HEK293 (cell line): ENCODE results near the gene ANGPTL4.

ENCODE experiments used
- CTCF ChIA-PET: fragments of 350-600 bp; formaldehyde crosslinking; extraction: SDS; loops from one replicate; lab custom pipeline; 2021; ENCODE audit warnings: antibody characterized with exemption; lab: Yijun Ruan, JAX
- POLR2A ChIA-PET: fragments of 300-600 bp; formaldehyde crosslinking; extraction: SDS; loops from one replicate; lab custom pipeline; 2020; ENCODE audit warnings: antibody characterized with exemption, inconsistent platforms; lab: Yijun Ruan, JAX
- H3K27ac ChIP-seq: fragments of 200-500 bp; sonication (Bioruptor generic); 2 replicates; pipeline ENCODE4 v1.5.1; 2014; ENCODE audit warnings: low read depth, low read length, control low read depth, inconsistent platforms; ENCODE audit errors: extremely low read depth
- H3K36me3 ChIP-seq, 2 experiments: fragments of 200-500 bp in 1 of 2; sonication (Bioruptor generic) in 1 of 2; 1 replicate in 1 of 2; 2 replicates in 1 of 2; pipeline ENCODE4 v1.5.1; 2014 to 2017; ENCODE audit warnings: inconsistent platforms in 2 of 2, low read length in 2 of 2; ENCODE audit not compliant: control insufficient read depth in 2 of 2, insufficient read depth in 1 of 2
- H3K4me1 ChIP-seq: fragments of 200-500 bp; sonication (Bioruptor generic); 2 replicates; pipeline ENCODE4 v1.5.1; 2014; ENCODE audit warnings: mild to moderate bottlenecking, low read length, inconsistent platforms; ENCODE audit not compliant: control insufficient read depth, insufficient read depth
- H3K4me3 ChIP-seq: 2 replicates; pipeline ENCODE4 v1.5.1; 2011; ENCODE audit warnings: low read depth, mild to moderate bottlenecking, control low read depth, low read length, moderate library complexity
- H3K9me3 ChIP-seq: fragments of 200-500 bp; sonication (Bioruptor generic); 2 replicates; pipeline ENCODE4 v1.5.1; 2014; ENCODE audit warnings: low read depth, low read length, inconsistent platforms; ENCODE audit not compliant: control insufficient read depth, insufficient read depth
- ELK4 ChIP-seq: IDR thresholded peaks from 2 replicates; pipeline ENCODE4 v1.6.1; 2011; ENCODE audit warnings: mild to moderate bottlenecking, low read depth, low read length, borderline replicate concordance
- FEZF1 ChIP-seq: fragments of 450-650 bp; formaldehyde crosslinking; IDR thresholded peaks from 2 replicates; pipeline ENCODE4 v1.5.1; 2016; ENCODE audit warnings: missing biosample characterization, missing genetic modification characterization
- HIC1 ChIP-seq: fragments of 450-650 bp; formaldehyde crosslinking; IDR thresholded peaks from 2 replicates; pipeline ENCODE4 v1.5.1; 2016; ENCODE audit warnings: missing biosample characterization, missing genetic modification characterization
- HOXD13 ChIP-seq: sonication (generic); formaldehyde crosslinking; IDR thresholded peaks from 2 replicates; pipeline ENCODE4 v1.8.0; 2022; ENCODE audit warnings: missing genetic modification reagents, borderline replicate concordance
- KLF1 ChIP-seq: fragments of 450-650 bp; formaldehyde crosslinking; IDR thresholded peaks from 2 replicates; pipeline ENCODE4 v1.5.1; 2016; ENCODE audit warnings: missing biosample characterization, missing genetic modification characterization
- KLF17 ChIP-seq: fragments of 450-650 bp; formaldehyde crosslinking; IDR thresholded peaks from 2 replicates; pipeline ENCODE4 v1.5.1; 2016; ENCODE audit warnings: missing biosample characterization, missing genetic modification characterization
- KLF8 ChIP-seq: fragments of 450-650 bp; formaldehyde crosslinking; IDR thresholded peaks from 2 replicates; pipeline ENCODE4 v1.5.1; 2016; ENCODE audit warnings: missing biosample characterization, missing genetic modification characterization
- OSR2 ChIP-seq: fragments of 450-650 bp; formaldehyde crosslinking; IDR thresholded peaks from 2 replicates; pipeline ENCODE4 v1.5.1; 2016; ENCODE audit warnings: missing biosample characterization, missing genetic modification characterization
- RBAK ChIP-seq: fragments of 450-650 bp; formaldehyde crosslinking; IDR thresholded peaks from 2 replicates; pipeline ENCODE4 v1.5.1; 2016; ENCODE audit warnings: missing biosample characterization, missing genetic modification characterization
- SETDB1 ChIP-seq: IDR thresholded peaks from one replicate; pipeline ENCODE4 v1.6.1; 2017; ENCODE audit warnings: mild to moderate bottlenecking, low read length, moderate library complexity, mixed read lengths; ENCODE audit not compliant: insufficient read length
- SP7 ChIP-seq: fragments of 450-650 bp; formaldehyde crosslinking; IDR thresholded peaks from 2 replicates; pipeline ENCODE4 v1.5.1; 2016; ENCODE audit warnings: missing biosample characterization, missing genetic modification characterization
- ZBTB17 ChIP-seq: fragments of 450-650 bp; formaldehyde crosslinking; IDR thresholded peaks from 2 replicates; pipeline ENCODE4 v1.5.1; 2016; ENCODE audit warnings: missing biosample characterization, missing genetic modification characterization
- ZBTB20 ChIP-seq: fragments of 450-650 bp; formaldehyde crosslinking; IDR thresholded peaks from 2 replicates; pipeline ENCODE4 v1.5.1; 2016; ENCODE audit warnings: missing biosample characterization, missing genetic modification characterization
- ZNF146 ChIP-seq: fragments of 450-650 bp; formaldehyde crosslinking; IDR thresholded peaks from 2 replicates; pipeline ENCODE4 v1.5.1; 2016; ENCODE audit warnings: missing biosample characterization, missing genetic modification characterization
- ZNF155 ChIP-seq: fragments of 450-650 bp; formaldehyde crosslinking; IDR thresholded peaks from 2 replicates; pipeline ENCODE4 v1.5.1; 2016; ENCODE audit warnings: missing biosample characterization, missing genetic modification characterization
- ZNF169 ChIP-seq: fragments of 450-650 bp; formaldehyde crosslinking; IDR thresholded peaks from 2 replicates; pipeline ENCODE4 v1.5.1; 2016; ENCODE audit warnings: missing biosample characterization, missing genetic modification characterization
- ZNF292 ChIP-seq: fragments of 450-650 bp; formaldehyde crosslinking; IDR thresholded peaks from 2 replicates; pipeline ENCODE4 v1.5.1; 2016; ENCODE audit warnings: low read depth, missing biosample characterization, missing genetic modification characterization, borderline replicate concordance
- ZNF302 ChIP-seq: fragments of 450-650 bp; formaldehyde crosslinking; IDR thresholded peaks from 2 replicates; pipeline ENCODE4 v1.5.1; 2016; ENCODE audit warnings: missing biosample characterization, missing genetic modification characterization, low read depth
- ZNF354C ChIP-seq: fragments of 450-650 bp; formaldehyde crosslinking; IDR thresholded peaks from 2 replicates; pipeline ENCODE4 v1.5.1; 2016; ENCODE audit warnings: missing biosample characterization, missing genetic modification characterization, low read depth, borderline replicate concordance
- ZNF416 ChIP-seq: fragments of 450-650 bp; formaldehyde crosslinking; IDR thresholded peaks from 2 replicates; pipeline ENCODE4 v1.5.1; 2016; ENCODE audit warnings: missing biosample characterization, missing genetic modification characterization
- ZNF433 ChIP-seq: fragments of 450-650 bp; formaldehyde crosslinking; IDR thresholded peaks from 2 replicates; pipeline ENCODE4 v1.5.1; 2016; ENCODE audit warnings: missing biosample characterization, missing genetic modification characterization, low read depth
- ZNF561 ChIP-seq: fragments of 450-650 bp; IDR thresholded peaks from 2 replicates; pipeline ENCODE4 v1.5.1; 2018; ENCODE audit warnings: missing biosample characterization, missing genetic modification characterization, borderline replicate concordance
- ZNF585B ChIP-seq: fragments of 450-650 bp; formaldehyde crosslinking; IDR thresholded peaks from 2 replicates; pipeline ENCODE4 v1.5.1; 2016; ENCODE audit warnings: missing biosample characterization, missing genetic modification characterization
- ZNF600 ChIP-seq: fragments of 450-650 bp; formaldehyde crosslinking; IDR thresholded peaks from 2 replicates; pipeline ENCODE4 v1.5.1; 2016; ENCODE audit warnings: missing biosample characterization, missing genetic modification characterization
- ZNF610 ChIP-seq: fragments of 450-650 bp; formaldehyde crosslinking; IDR thresholded peaks from 2 replicates; pipeline ENCODE4 v1.5.1; 2016; ENCODE audit warnings: missing biosample characterization, missing genetic modification characterization, borderline replicate concordance
- ZNF645 ChIP-seq: fragments of 450-650 bp; formaldehyde crosslinking; IDR thresholded peaks from 2 replicates; pipeline ENCODE4; 2016; ENCODE audit warnings: missing biosample characterization, missing genetic modification characterization
- ZNF707 ChIP-seq: fragments of 450-650 bp; formaldehyde crosslinking; IDR thresholded peaks from 2 replicates; pipeline ENCODE4 v1.5.1; 2016; ENCODE audit warnings: missing biosample characterization, missing genetic modification characterization
- ZNF747 ChIP-seq: fragments of 450-650 bp; formaldehyde crosslinking; IDR thresholded peaks from 2 replicates; pipeline ENCODE4 v1.5.1; 2016; ENCODE audit warnings: missing biosample characterization, missing genetic modification characterization
- ZNF777 ChIP-seq: fragments of 450-650 bp; formaldehyde crosslinking; IDR thresholded peaks from 2 replicates; pipeline ENCODE4 v1.5.1; 2017; ENCODE audit warnings: missing biosample characterization, missing genetic modification characterization, borderline replicate concordance
- ZNF791 ChIP-seq: fragments of 450-650 bp; formaldehyde crosslinking; IDR thresholded peaks from 2 replicates; pipeline ENCODE4 v1.5.1; 2016; ENCODE audit warnings: missing biosample characterization, missing genetic modification characterization

ANGPTL4 gene

GRCh38 chr19:8388612-8388958 lies 24.6 kb downstream of the ANGPTL4 start:
- no peak overlapping the region for H3K4me3 ChIP-seq
- TF ChIP-seq ZNF707 (no peak), ZNF416 (tag by site-specific recombination) (no peak), ZBTB20 (no peak), FEZF1 (no peak), ZBTB17 (tag by site-specific recombination) (peak; percentile 5; the same call in 1 of the 2 replicates), ZNF302 (tag by site-specific recombination) (no peak), HOXD13 (no peak), ZNF561 (tag by site-specific recombination) (no peak)

GRCh38 chr19:8389891-8390616 lies 26.1 kb downstream of the ANGPTL4 start, which contains the start of gene RAB11B:
TSS of gene RAB11B (plus strand) at chr19:8390360. CDS start at chr19:8390417, 57 bp downstream.
- ChIA-PET POLR2A (interaction anchor here (0.6 to 1.9 kb wide), 21 partner anchors 11 to 1292 kb away, joined by 3 to 24 read pairs (median 4); partner anchors contain the start of genes ANGPTL4, HNRNPM, MARCHF2 and NDUFA7), CTCF (interaction anchor here (0.6 to 6.5 kb wide), 2 partner anchors 36 to 128 kb away, joined by 3 to 57 read pairs; no protein-coding TSS in a partner anchor)
- H3K36me3 ChIP-seq, result peaks cover 0 to 3% of the 10 kb centered on the region in 2 experiments; a peak in 1 of 3 replicates
- H3K27ac ChIP-seq, result peak within 1 kb of the TSS; percentile 98
- no peaks in the 10 kb centered on the region for H3K9me3 ChIP-seq
- H3K4me3 ChIP-seq, result peak within 1 kb of the TSS; percentile 97
- peaks cover 3% of the 10 kb centered on the region; the same call in 1 of the 2 replicates for H3K4me1 ChIP-seq
- TF ChIP-seq ZNF747 (tag by site-specific recombination) (no peak), KLF1 (tag by site-specific recombination) (peak; percentile 83), SP7 (tag by site-specific recombination) (peak; percentile 96), ZNF600 (tag by site-specific recombination) (no peak), ZNF645 (tag by site-specific recombination) (no peak), ZNF433 (tag by site-specific recombination) (no peak), SETDB1 (no peak), ZNF610 (no peak), HOXD13 (no peak), ZNF292 (tag by site-specific recombination) (no peak), KLF8 (tag by site-specific recombination) (peak; percentile 100), ZNF169 (no peak), ZNF302 (tag by site-specific recombination) (no peak), ZNF777 (tag by site-specific recombination) (no peak), ELK4 (peak; percentile 98), ZNF155 (tag by site-specific recombination) (no peak), OSR2 (no peak), HIC1 (tag by site-specific recombination) (no peak), ZNF146 (tag by site-specific recombination) (no peak), ZNF354C (no peak), ZNF791 (no peak), RBAK (tag by site-specific recombination) (no peak), ZNF585B (tag by site-specific recombination) (no peak), KLF17 (tag by site-specific recombination) (peak; percentile 97; the same call in 1 of the 2 replicates)

More at GRCh38 chr19:8388612-8388958, 24.6 kb downstream of the ANGPTL4 start:
- Histone ChIP-seq H3K36me3 (peaks cover 0 to 3% of the 10 kb centered on the region in 2 experiments; a peak in 1 of 3 replicates), H3K9me3 (no peaks in the 10 kb centered on the region), H3K27ac (no peak overlapping the region), H3K4me1 (peaks cover 3% of the 10 kb centered on the region; the same call in 1 of the 2 replicates)
- ChIA-PET POLR2A (interaction anchor here (0.6 kb wide), 1 partner anchor 16 kb away, joined by 7 read pairs; no protein-coding TSS in a partner anchor), CTCF (no interaction called here)
